Panc1 (cell line): Measurements from ENCODE around the gene TUBB1. TPM values are rescaled to one million over a fixed set of nuclear protein-coding genes. Genes with fewer than 3 reads are reported as not detected.

Experiments used
- ATAC-seq: fragments of 200-7000 bp; cut with Tn5 transposase; 2 replicates; pipeline ENCODE4 v1.9.1; 2020; ENCODE audit warnings: mild to moderate bottlenecking, moderate library complexity
- BruUV-seq: library from RNA; stranded (reverse); fragments of 400-500 nt; replicated peaks from 2 replicates; lab custom pipeline; 2021; lab: Mats Ljungman, UMichigan
- CTCF ChIA-PET: fragments of 300-600 bp; sonication (Branson Sonifier 250); formaldehyde crosslinking; loops from one replicate; lab custom pipeline; 2022; ENCODE audit warnings: antibody characterized with exemption; lab: Charles Lee
- POLR2A ChIA-PET: fragments of 300-600 bp; sonication (Branson Sonifier 250); formaldehyde crosslinking; loops from one replicate; lab custom pipeline; 2022; ENCODE audit warnings: antibody characterized with exemption; lab: Charles Lee
- DNase-seq: peaks from one replicate; pipeline ENCODE4 v3.0.0-alpha.2; 2010; ENCODE audit warnings: low read depth, low spot score
- H3K27ac ChIP-seq: 2 replicates; pipeline ENCODE4 v1.5.1; 2011; ENCODE audit warnings: mild to moderate bottlenecking, low read length, inconsistent platforms
- H3K27me3 ChIP-seq: fragments of 200-500 bp; sonication (Bioruptor generic); 2 replicates; pipeline ENCODE4 v1.6.0; 2014; ENCODE audit warnings: low read length, inconsistent platforms; ENCODE audit not compliant: control insufficient read depth, insufficient read depth
- H3K36me3 ChIP-seq: fragments of 200-500 bp; sonication (Bioruptor generic); 2 replicates; pipeline ENCODE4 v1.5.1; 2014; ENCODE audit warnings: inconsistent platforms, mild to moderate bottlenecking, low read length, moderate library complexity; ENCODE audit not compliant: control insufficient read depth, insufficient read depth
- H3K4me1 ChIP-seq: 2 replicates; pipeline ENCODE4 v1.5.1; 2011; ENCODE audit warnings: inconsistent platforms, mild to moderate bottlenecking, low read length, moderate library complexity; ENCODE audit not compliant: control insufficient read depth, insufficient read depth
- H3K4me3 ChIP-seq, 2 experiments: 2 replicates each; pipeline ENCODE4 v1.5.1; 2011 to 2012; ENCODE audit warnings: low read depth in 2 of 2, low read length in 2 of 2, mild to moderate bottlenecking in 2 of 2, inconsistent platforms in 1 of 2, moderate library complexity in 1 of 2
- H3K9me3 ChIP-seq: fragments of 200-500 bp; sonication (Bioruptor generic); 2 replicates; pipeline ENCODE4 v1.5.1; 2014; ENCODE audit warnings: low read depth, mild to moderate bottlenecking, inconsistent platforms, low read length, moderate library complexity; ENCODE audit not compliant: control insufficient read depth, insufficient read depth
- CTCF ChIP-seq: fragments of 450-650 bp; IDR thresholded peaks from 2 replicates; pipeline ENCODE4 v1.5.1; 2017; ENCODE audit warnings: mild to moderate bottlenecking
- POLR2AphosphoS5 ChIP-seq: IDR thresholded peaks from 2 replicates; pipeline ENCODE4 v1.6.1; 2012; ENCODE audit warnings: mild to moderate bottlenecking, low read depth, low read length, moderate library complexity
- SIN3A ChIP-seq: IDR thresholded peaks from 2 replicates; pipeline ENCODE4 v1.6.1; 2012; ENCODE audit warnings: low read depth, mild to moderate bottlenecking, low read length, moderate library complexity, borderline replicate concordance; ENCODE audit not compliant: insufficient read depth
- TCF7L2 ChIP-seq: IDR thresholded peaks from 2 replicates; pipeline ENCODE4 v1.6.1; 2011; ENCODE audit warnings: mild to moderate bottlenecking, low read depth, low read length, inconsistent platforms
- in situ Hi-C: cut with HindIII; loops from 2 replicates; pipeline ENCODE4 v1.10.0; 2016; ENCODE audit warnings: low sequenced_read_pairs, low pct_unique_long_range_greater_than_20kb
- intact Hi-C: fragments of 100-400 bp; cut with micrococcal nuclease; formaldehyde crosslinking; loops from one replicate; pipeline ENCODE4 v1.10.0; 2022; ENCODE audit not compliant: unreplicated experiment
- total RNA-seq: library from RNA; stranded (reverse); gene quantifications from one replicate; pipeline ENCODE4 v1.2.1, GENCODE V29; 2021; ENCODE audit not compliant: unreplicated experiment
- TF ChIP-seq, protein P1 (sequence below), 2 experiments: IDR thresholded peaks; 2 replicates each; pipeline ENCODE4 v1.6.1; 2011 to 2012; ENCODE audit warnings: low read depth in 2 of 2, control low read depth in 1 of 2, low read length in 1 of 2, mild to moderate bottlenecking in 1 of 2, moderate library complexity in 1 of 2; ENCODE audit not compliant: insufficient read depth in 1 of 2

The TUBB1 gene
- total RNA-seq, 1 experiment from 2014 or later: not detected

- in situ Hi-C loops: no loop called here
- DNase-seq: no peak
- intact Hi-C loops: no loop called here
Observed at GRCh38 chr20:58995461-58996225, 23.6 kb upstream of the TUBB1 start.

GRCh38 chr20:58996226-58996611 lies 23.0 kb upstream of the TUBB1 start:
- no peak for TF ChIP-seq TCF7L2
- no peak for TF ChIP-seq POLR2AphosphoS5
- TF ChIP-seq, protein P1, sequence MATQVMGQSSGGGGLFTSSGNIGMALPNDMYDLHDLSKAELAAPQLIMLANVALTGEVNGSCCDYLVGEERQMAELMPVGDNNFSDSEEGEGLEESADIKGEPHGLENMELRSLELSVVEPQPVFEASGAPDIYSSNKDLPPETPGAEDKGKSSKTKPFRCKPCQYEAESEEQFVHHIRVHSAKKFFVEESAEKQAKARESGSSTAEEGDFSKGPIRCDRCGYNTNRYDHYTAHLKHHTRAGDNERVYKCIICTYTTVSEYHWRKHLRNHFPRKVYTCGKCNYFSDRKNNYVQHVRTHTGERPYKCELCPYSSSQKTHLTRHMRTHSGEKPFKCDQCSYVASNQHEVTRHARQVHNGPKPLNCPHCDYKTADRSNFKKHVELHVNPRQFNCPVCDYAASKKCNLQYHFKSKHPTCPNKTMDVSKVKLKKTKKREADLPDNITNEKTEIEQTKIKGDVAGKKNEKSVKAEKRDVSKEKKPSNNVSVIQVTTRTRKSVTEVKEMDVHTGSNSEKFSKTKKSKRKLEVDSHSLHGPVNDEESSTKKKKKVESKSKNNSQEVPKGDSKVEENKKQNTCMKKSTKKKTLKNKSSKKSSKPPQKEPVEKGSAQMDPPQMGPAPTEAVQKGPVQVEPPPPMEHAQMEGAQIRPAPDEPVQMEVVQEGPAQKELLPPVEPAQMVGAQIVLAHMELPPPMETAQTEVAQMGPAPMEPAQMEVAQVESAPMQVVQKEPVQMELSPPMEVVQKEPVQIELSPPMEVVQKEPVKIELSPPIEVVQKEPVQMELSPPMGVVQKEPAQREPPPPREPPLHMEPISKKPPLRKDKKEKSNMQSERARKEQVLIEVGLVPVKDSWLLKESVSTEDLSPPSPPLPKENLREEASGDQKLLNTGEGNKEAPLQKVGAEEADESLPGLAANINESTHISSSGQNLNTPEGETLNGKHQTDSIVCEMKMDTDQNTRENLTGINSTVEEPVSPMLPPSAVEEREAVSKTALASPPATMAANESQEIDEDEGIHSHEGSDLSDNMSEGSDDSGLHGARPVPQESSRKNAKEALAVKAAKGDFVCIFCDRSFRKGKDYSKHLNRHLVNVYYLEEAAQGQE (IDR thresholded peaks at IDR 0.05; ENCODE audit: insufficient read depth in 1 of 2, low read depth in 2 of 2, low read length in 1 of 2): no peak
- no peak for TF ChIP-seq CTCF
- TF ChIP-seq SIN3A: no peak

More at GRCh38 chr20:58995461-58996225, 23.6 kb upstream of the TUBB1 start:
- Histone ChIP-seq H3K9me3 (no peaks in the 10 kb centered on the region), H3K4me1 (no peaks in the 10 kb centered on the region), H3K27me3 (no peaks in the 10 kb centered on the region), H3K36me3 (peaks cover 21% of the 10 kb centered on the region), H3K27ac (no peak overlapping the region), H3K4me3 (no peak overlapping the region)
- BruUV-seq: TSS peak; percentile 98
- TF ChIP-seq POLR2AphosphoS5: no peak
- no peak for TF ChIP-seq SIN3A
- TF ChIP-seq, protein P1 (IDR thresholded peaks at IDR 0.05; ENCODE audit: insufficient read depth in 1 of 2, low read depth in 2 of 2, low read length in 1 of 2): no peak
- no peak for TF ChIP-seq TCF7L2
- no peak for TF ChIP-seq CTCF
- no peak for ATAC-seq
- ChIA-PET CTCF (interaction anchor here (0.5 kb wide), 1 partner anchor 29 kb away, joined by 4 read pairs; no protein-coding TSS in a partner anchor), POLR2A (no interaction called here)

More at GRCh38 chr20:58996226-58996611, 23.0 kb upstream of the TUBB1 start:
- ChIA-PET POLR2A (interaction anchor here (0.6 kb wide), 1 partner anchor 17 kb away, joined by 4 read pairs; no protein-coding TSS in a partner anchor), CTCF (interaction anchor here (0.5 kb wide), 1 partner anchor 30 kb away, joined by 4 read pairs; no protein-coding TSS in a partner anchor)
- Histone ChIP-seq H3K27me3 (no peaks in the 10 kb centered on the region), H3K4me3 (no peak overlapping the region), H3K36me3 (peaks cover 18% of the 10 kb centered on the region), H3K4me1 (no peaks in the 10 kb centered on the region), H3K9me3 (no peaks in the 10 kb centered on the region), H3K27ac (no peak overlapping the region)
- intact Hi-C loops: no loop called here
- ATAC-seq (no peak), DNase-seq (no peak)
- BruUV-seq: no TSS peak
- in situ Hi-C loops: no loop called here
